Activated T-helper 1 cell treated with anti-CD3 and anti-CD28 coated beads, Interleukin-2, amount 50 U/mL, for 16 hours (primary cell): ENCODE results near the gene GIPC1.
A peak's percentile ranks its signal among the peaks of the same experiment; 100 is the strongest.

Experiments used
- DNase-seq, 2 donors: peaks; one replicate each; pipeline ENCODE4 v3.0.0-alpha.2; 2020; ENCODE audit warnings: low read depth in 1 of 2, low spot score in 1 of 2

The GIPC1 gene

GRCh38 chr19:14495672-14496028 lies 277 bp downstream of the GIPC1 start:
- DNase-seq: no peak

DNA sequence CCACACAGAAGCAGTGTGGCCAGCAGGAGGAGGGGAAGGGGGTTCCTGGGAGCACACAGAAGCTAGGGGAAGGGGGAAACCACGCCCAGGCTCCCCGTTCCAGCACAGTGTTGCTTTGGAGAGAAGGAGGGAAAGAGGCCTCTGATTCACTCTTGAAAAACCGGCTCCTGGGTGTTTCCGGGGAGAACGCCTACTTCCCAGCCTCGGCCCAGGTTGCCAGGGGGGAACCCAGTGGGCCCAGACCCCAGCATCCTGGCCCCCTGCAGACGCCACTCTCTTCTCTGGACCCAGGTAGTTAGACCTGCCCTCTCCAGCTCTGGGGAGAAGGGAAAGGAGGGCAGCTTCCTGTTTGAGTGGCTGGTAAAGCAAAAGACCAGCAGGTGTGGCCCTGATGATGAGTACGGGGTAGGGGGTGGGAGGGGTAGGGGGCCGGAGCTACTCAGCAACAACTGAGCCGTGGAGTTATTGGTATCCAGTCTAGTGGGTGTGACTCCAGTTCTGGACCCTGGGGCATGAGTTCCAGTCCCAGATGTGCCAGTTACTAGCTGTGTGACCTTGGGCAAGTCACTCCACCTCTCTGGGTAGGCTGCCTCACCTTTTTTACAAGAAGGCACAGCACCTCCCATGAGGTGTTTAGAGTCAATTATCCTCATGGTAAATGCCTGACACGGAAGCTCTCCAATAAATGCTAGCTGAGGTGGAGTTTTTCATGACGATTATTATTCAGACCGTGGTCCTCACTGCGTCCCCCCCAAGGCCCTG lies 836 bp downstream of the GIPC1 start:
- DNase-seq: no peak

- no peak for DNase-seq
Observed at GRCh38 chr19:14494411-14494810, 1.5 kb downstream of the GIPC1 start.

GRCh38 chr19:14492756-14493337 lies 3.1 kb downstream of the GIPC1 start:
- DNase-seq: no peak

GRCh38 chr19:14487370-14488125 lies 8.4 kb downstream of the GIPC1 start:
- no peak for DNase-seq

DNA sequence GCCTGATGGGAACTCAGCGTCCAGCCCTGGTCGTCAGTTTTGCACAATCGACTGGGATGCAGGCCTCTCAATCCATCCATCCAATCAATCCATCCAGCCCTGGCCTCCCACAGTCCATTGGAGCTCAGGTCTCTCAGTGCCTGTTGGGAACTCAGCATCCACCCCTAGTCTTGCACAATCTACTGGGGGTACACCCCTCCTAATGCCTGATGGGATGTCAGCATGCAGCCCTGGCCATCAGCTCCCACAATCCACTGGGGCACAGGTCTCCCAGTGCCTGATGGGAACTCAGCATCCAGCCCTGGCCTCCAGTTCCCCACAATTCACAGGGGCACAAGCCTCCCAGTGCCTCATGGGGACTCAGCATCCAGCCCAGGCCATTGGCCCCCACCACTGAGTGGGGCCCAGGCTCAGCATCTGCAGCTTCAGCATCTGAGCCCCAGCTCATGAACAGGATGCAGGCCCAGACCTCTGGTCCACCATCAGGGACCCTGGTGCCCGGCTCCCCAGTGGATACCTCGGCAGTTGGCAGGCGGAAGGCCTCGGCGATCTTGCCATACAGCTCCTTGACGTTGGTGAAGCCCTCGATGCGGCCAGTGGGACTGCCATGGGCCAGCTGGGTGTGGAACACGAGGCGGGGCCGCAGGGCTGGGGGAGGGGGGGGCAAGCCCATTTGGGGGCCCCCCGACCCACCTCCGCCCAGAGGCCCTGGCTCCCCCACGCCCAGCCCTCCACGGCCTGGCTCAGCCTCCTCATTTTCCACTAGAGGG lies 13.6 kb downstream of the GIPC1 start:
- no peak for DNase-seq

GRCh38 chr19:14480700-14481079 lies 15.2 kb downstream of the GIPC1 start:
- no peak for DNase-seq

DNA sequence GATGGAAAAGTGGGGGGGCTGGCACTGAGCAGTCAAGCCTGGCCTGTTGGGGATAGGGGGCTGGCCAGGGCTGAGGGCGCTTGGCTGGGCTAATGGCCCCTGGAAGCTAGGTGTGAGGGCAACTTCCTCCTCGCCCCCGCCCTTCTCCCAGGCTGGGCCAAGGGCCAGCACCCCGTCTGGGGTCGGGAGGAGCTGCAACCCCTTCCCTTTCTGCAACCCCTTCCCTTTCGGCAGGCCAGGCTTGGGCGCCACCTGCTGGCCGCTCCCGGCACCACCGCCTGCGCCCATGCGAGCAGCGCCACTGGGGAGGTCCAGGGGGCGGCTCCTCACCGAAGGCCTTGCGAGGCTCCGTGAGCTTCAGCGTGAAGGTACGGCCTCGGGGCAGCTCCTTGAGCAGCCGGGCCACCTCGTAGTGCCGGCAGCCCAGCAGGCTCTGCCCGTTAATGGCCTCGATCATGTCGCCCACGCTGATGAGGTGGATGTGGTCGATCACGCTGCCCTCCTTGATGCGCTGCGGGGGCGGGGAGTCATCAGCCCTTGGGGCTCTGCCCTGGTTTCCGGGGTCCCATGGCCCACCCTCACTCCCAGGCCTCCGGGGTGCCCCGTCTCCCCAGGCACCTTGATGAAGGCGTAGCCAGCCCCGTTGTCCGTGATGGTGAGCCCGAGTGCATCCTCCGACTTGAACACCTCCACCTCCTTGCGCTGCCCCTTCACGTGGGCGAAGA lies 15.8 kb downstream of the GIPC1 start:
- peak; percentile 50 to 59 for DNase-seq

- DNase-seq: no peak
Observed at GRCh38 chr19:14479309-14479974, 16.5 kb downstream of the GIPC1 start.

GRCh38 chr19:14478113-14478545 lies 17.8 kb downstream of the GIPC1 start:
- no peak for DNase-seq

- no peak for DNase-seq
Observed at GRCh38 chr19:14477418-14478112, 18.4 kb downstream of the GIPC1 start.

- DNase-seq: no peak
Observed at GRCh38 chr19:14476673-14477401, 19.1 kb downstream of the GIPC1 start.

GRCh38 chr19:14476327-14476672 lies 19.6 kb downstream of the GIPC1 start:
- DNase-seq: no peak

DNA sequence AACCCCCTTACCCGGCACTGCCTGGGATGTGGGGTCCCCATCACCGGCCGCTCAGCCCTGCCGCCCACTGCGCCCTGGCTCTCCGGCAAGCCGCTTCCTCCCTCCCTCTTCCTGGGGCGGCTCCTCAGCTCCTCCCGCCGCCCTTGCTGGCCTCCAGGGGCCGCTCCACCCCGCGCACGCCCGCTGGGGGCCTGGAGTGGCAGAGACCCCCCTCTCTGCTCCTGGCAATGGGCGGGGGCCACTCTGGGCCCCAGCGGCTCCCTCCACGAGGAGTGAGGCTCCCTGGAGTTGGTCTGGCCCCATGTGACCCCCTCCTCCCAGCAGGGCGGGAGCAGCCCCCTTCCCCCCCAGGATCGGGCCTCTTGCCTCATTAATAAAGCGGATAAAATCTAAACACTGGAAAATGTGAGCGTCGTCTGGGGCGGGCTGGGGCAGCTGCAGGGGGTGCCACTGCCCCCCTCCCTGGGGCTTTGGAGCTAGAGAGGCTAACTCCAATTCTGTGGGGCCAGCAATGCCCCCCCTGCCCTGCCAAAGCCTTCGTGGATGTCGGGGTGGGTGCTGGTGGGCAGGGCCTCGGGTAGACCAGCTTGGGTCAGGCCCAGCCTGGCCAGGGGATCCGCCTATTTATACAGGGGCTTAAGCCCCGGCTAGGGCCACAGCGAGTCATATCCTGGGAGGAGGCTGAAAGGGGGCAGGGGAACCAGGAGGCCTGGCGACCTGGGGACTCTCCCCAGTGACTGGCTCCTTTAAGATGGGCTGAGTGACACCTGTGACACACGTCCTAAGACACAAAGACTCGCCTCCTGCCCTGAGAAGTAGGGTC lies 20.5 kb downstream of the GIPC1 start, which contains the start of gene PTGER1:
Gene PTGER1 (minus strand): TSS at position 104 of the 823 bp plus-strand sequence. CDS start 1,034 bp downstream, outside the sequence.
- DNase-seq: no peak

GRCh38 chr19:14474827-14475226 lies 21.1 kb downstream of the GIPC1 start:
- DNase-seq: no peak

DNA sequence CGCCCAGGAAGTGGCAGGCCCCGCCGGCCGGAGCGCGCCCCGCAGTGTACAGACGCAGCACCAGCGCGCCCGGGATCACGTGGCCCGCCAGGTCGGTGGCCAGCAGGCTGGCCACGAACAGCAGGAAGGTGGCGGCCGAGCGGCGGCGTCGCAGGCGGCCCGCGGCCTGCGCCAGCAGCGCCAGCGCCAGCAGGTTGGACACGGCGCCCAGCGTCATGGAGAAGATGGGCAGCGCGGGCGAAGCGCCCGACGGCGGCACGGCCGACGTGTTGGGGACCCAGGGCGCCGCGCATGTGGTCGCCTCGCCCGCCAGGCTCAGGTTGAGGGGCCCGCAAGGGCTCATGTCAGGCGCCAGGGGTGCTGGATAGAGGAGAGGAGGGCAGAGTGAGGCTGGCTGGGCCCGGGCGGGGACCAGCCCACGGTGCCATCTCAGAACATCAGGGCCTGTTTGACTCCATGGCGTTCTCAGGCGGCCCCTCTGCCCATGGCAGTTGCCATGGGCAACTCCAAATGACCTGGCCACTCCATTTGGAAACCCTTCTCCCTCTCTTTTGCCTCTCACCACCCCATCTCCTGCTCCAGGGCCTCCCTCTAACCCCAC lies 21.8 kb downstream of the GIPC1 start:
- no peak for DNase-seq

DNA sequence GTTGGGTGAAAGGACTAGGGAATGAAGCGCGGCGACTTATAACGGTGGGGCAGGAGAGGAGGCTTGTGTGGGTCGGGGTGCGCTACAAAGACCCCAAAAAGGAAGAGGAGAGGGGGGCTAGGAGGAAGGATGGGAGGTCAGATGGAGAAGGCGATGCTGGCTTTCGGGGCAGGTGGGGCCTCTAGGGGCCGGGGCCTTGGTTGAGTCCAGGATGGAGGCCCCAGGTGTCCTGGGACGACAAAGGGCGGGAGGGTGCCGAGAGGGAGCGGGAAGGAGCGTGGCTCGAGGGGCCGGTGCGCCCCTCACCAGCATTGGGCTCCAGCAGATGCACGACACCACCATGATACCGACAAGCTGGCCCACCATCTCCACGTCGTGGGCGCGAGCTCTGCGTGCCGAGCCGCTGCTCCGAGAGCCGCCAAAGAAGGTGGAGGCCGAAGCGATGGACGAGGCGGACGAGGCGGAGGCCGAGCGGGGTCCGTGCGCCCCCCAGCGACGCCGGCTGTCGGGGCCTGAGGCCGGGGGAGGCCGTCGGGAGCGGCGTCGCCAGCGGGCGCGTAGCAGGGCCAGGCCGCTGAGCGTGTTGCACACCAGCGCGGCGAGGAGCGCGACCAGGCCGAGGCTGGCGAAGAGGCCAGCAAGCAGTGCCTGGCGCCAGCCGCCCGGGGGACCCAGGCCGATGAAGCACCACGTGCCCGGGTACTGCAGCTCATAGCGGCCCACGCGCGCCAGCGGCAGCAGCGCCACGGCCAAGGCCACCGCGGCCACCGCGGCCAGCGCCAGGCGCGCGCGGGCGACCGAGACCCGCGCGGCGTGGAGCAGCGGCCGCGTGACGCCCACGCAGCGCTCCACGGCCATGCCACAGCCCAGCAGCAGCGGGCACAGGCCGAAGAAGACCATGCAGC lies 22.6 kb downstream of the GIPC1 start:
- no peak for DNase-seq
